ENCODE data around the gene BMP4.
"Not testable (repeated sequence)": the region's sequence is repeated elsewhere in the genome, so short reads cannot be mapped to it uniquely, and the experiment has no call there.

BMP4 gene

GRCh38 chr14:53956427-53957201 lies at the start of gene BMP4:
Gene BMP4 (minus strand): TSS chr14:53956825. CDS start chr14:53952222, 4,603 bp downstream.
- DNase-seq (ENCODE audit: low spot score) = peak; percentile 88

GRCh38 chr14:54003064-54003463 lies 46.4 kb upstream of the BMP4 start:
- no peak for DNase-seq (ENCODE audit: low spot score)

- DNase-seq (ENCODE audit: low spot score) = no peak
Observed at GRCh38 chr14:54002653-54003052, 46.0 kb upstream of the BMP4 start.

GRCh38 chr14:54001189-54001878 lies 44.7 kb upstream of the BMP4 start:
- DNase-seq (ENCODE audit: low spot score) = no peak

GRCh38 chr14:54000341-54000811 lies 43.8 kb upstream of the BMP4 start:
- no peak for DNase-seq (ENCODE audit: low spot score)

- DNase-seq (ENCODE audit: low spot score) = peak; percentile 92
Observed at GRCh38 chr14:53999061-53999488, 42.5 kb upstream of the BMP4 start.

GRCh38 chr14:53996041-53996440 lies 39.4 kb upstream of the BMP4 start:
- no peak for DNase-seq (ENCODE audit: low spot score)

GRCh38 chr14:53993920-53994607 lies 37.4 kb upstream of the BMP4 start:
- DNase-seq (ENCODE audit: low spot score) = no peak

- no peak for DNase-seq (ENCODE audit: low spot score)
Observed at GRCh38 chr14:53990978-53991377, 34.4 kb upstream of the BMP4 start.

GRCh38 chr14:53986718-53987117 lies 30.1 kb upstream of the BMP4 start:
- DNase-seq (ENCODE audit: low spot score) = not testable (repeated sequence)

- not testable (repeated sequence) for DNase-seq (ENCODE audit: low spot score)
Observed at GRCh38 chr14:53984958-53985357, 28.3 kb upstream of the BMP4 start.

- no peak for DNase-seq (ENCODE audit: low spot score)
Observed at GRCh38 chr14:53983112-53983511, 26.5 kb upstream of the BMP4 start.

GRCh38 chr14:53982546-53982945 lies 25.9 kb upstream of the BMP4 start:
- no peak for DNase-seq (ENCODE audit: low spot score)

- peak; percentile 54 for DNase-seq (ENCODE audit: low spot score)
Observed at GRCh38 chr14:53979747-53980642, 23.4 kb upstream of the BMP4 start.

- peak; percentile 96 for DNase-seq (ENCODE audit: low spot score)
Observed at GRCh38 chr14:53979113-53979681, 22.6 kb upstream of the BMP4 start.

GRCh38 chr14:53978194-53978593 lies 21.6 kb upstream of the BMP4 start:
- DNase-seq (ENCODE audit: low spot score) = no peak

GRCh38 chr14:53975444-53975843 lies 18.8 kb upstream of the BMP4 start:
- no peak for DNase-seq (ENCODE audit: low spot score)

GRCh38 chr14:53971521-53971920 lies 14.9 kb upstream of the BMP4 start:
- DNase-seq (ENCODE audit: low spot score) = no peak

GRCh38 chr14:53969326-53969725 lies 12.7 kb upstream of the BMP4 start:
- DNase-seq (ENCODE audit: low spot score) = no peak

- no peak for DNase-seq (ENCODE audit: low spot score)
Observed at GRCh38 chr14:53968726-53969125, 12.1 kb upstream of the BMP4 start.

- no peak for DNase-seq (ENCODE audit: low spot score)
Observed at GRCh38 chr14:53967606-53968005, 11.0 kb upstream of the BMP4 start.
